HepG2 (cell line): ENCODE measurements around the gene PLA2G4D. TPM values are rescaled to one million over a fixed set of nuclear protein-coding genes. Genes with fewer than 3 reads are reported as not detected.
A peak's percentile ranks its signal among the peaks of the same experiment; 100 is the strongest.

ENCODE experiments used
- ARNT ChIP-seq: fragments of 450-650 bp; IDR thresholded peaks from 2 replicates; pipeline ENCODE4 v1.6.1; 2017
- FOXA3 ChIP-seq: IDR thresholded peaks from 2 replicates; pipeline ENCODE4 v1.6.1; 2016; ENCODE audit warnings: missing genetic modification reagents, missing compliant biosample characterization
- GMEB1 ChIP-seq: sonication (generic); formaldehyde crosslinking; IDR thresholded peaks from 2 replicates; pipeline ENCODE4 v1.5.1; 2020; ENCODE audit warnings: missing genetic modification reagents, mild to moderate bottlenecking, borderline replicate concordance
- KAT7 ChIP-seq: IDR thresholded peaks from 2 replicates; pipeline ENCODE4 v1.6.1; 2018; ENCODE audit warnings: borderline replicate concordance, missing compliant biosample characterization
- NFYC ChIP-seq: IDR thresholded peaks from 2 replicates; pipeline ENCODE4 v1.6.1; 2016; ENCODE audit warnings: missing genetic modification reagents, missing compliant biosample characterization
- RARA ChIP-seq: IDR thresholded peaks from 2 replicates; pipeline ENCODE4 v1.6.1; 2016; ENCODE audit warnings: missing genetic modification reagents, missing compliant biosample characterization
- RARG ChIP-seq: sonication (generic); formaldehyde crosslinking; IDR thresholded peaks from 2 replicates; pipeline ENCODE4 v1.4.0; 2020; ENCODE audit warnings: low read depth, mild to moderate bottlenecking, missing genetic modification reagents
- RBAK ChIP-seq: sonication (generic); formaldehyde crosslinking; IDR thresholded peaks from 2 replicates; pipeline ENCODE4 v1.5.1; 2020; ENCODE audit warnings: mild to moderate bottlenecking, missing genetic modification reagents
- TARDBP ChIP-seq: sonication (generic); formaldehyde crosslinking; IDR thresholded peaks from 2 replicates; pipeline ENCODE4 v1.8.0; 2022; ENCODE audit warnings: mild to moderate bottlenecking, missing genetic modification reagents
- TBX3 ChIP-seq: fragments of 450-650 bp; IDR thresholded peaks from 2 replicates; pipeline ENCODE4 v1.6.1; 2017; ENCODE audit warnings: antibody characterized with exemption, mild to moderate bottlenecking, inconsistent platforms, borderline replicate concordance
- TEAD3 ChIP-seq: optimal IDR thresholded peaks from 2 replicates; pipeline ENCODE3; 2016; ENCODE audit warnings: borderline replicate concordance
- THAP11 ChIP-seq: IDR thresholded peaks from 2 replicates; pipeline ENCODE4 v1.6.1; 2016; ENCODE audit warnings: missing biosample characterization, missing genetic modification reagents
- U2AF1 ChIP-seq: fragments of 200-400 bp; formaldehyde crosslinking; optimal IDR thresholded peaks from 2 replicates; pipeline ENCODE3; 2017; ENCODE audit warnings: mild to moderate bottlenecking, low read depth, low read length
- U2AF2 ChIP-seq: fragments of 200-400 bp; formaldehyde crosslinking; IDR thresholded peaks from 2 replicates; pipeline ENCODE4 v1.6.1; 2017; ENCODE audit warnings: low read depth, mild to moderate bottlenecking, low read length
- ZBTB21 ChIP-seq: sonication (generic); formaldehyde crosslinking; IDR thresholded peaks from 2 replicates; pipeline ENCODE4 v1.4.0; 2020; ENCODE audit warnings: missing genetic modification reagents
- ZBTB49 ChIP-seq: sonication (generic); formaldehyde crosslinking; IDR thresholded peaks from 2 replicates; pipeline ENCODE4 v1.4.0; 2020; ENCODE audit warnings: missing genetic modification reagents, borderline replicate concordance
- ZMAT5 ChIP-seq: sonication (generic); formaldehyde crosslinking; IDR thresholded peaks from 2 replicates; pipeline ENCODE4 v1.5.0; 2020; ENCODE audit warnings: mild to moderate bottlenecking, low read depth, missing genetic modification reagents, borderline replicate concordance
- ZNF160 ChIP-seq: sonication (generic); formaldehyde crosslinking; IDR thresholded peaks from 2 replicates; pipeline ENCODE4 v1.8.0; 2022; ENCODE audit warnings: mild to moderate bottlenecking, inconsistent platforms, missing genetic modification reagents
- ZNF232 ChIP-seq: sonication (generic); formaldehyde crosslinking; IDR thresholded peaks from 2 replicates; pipeline ENCODE4 v1.4.0; 2020; ENCODE audit warnings: missing genetic modification reagents, borderline replicate concordance
- ZNF33A ChIP-seq: sonication (generic); formaldehyde crosslinking; IDR thresholded peaks from 2 replicates; pipeline ENCODE4 v1.5.1; 2020; ENCODE audit warnings: missing genetic modification reagents, mild to moderate bottlenecking, moderate library complexity, borderline replicate concordance
- ZNF556 ChIP-seq: sonication (generic); formaldehyde crosslinking; IDR thresholded peaks from 2 replicates; pipeline ENCODE4 v1.4.0; 2020; ENCODE audit warnings: mild to moderate bottlenecking, missing genetic modification reagents, borderline replicate concordance
- ZNF570 ChIP-seq: sonication (generic); formaldehyde crosslinking; IDR thresholded peaks from 2 replicates; pipeline ENCODE4 v1.4.0; 2020; ENCODE audit warnings: mild to moderate bottlenecking, missing genetic modification reagents, borderline replicate concordance
- ZNF607 ChIP-seq: sonication (generic); formaldehyde crosslinking; IDR thresholded peaks from 2 replicates; pipeline ENCODE4 v1.5.1; 2020; ENCODE audit warnings: missing genetic modification reagents, mild to moderate bottlenecking, borderline replicate concordance
- ZNF614 ChIP-seq: IDR thresholded peaks from 2 replicates; pipeline ENCODE4 v1.6.1; 2018; ENCODE audit warnings: missing biosample characterization, missing genetic modification reagents, inconsistent platforms, borderline replicate concordance
- ZNF670 ChIP-seq: sonication (generic); formaldehyde crosslinking; IDR thresholded peaks from 2 replicates; pipeline ENCODE4 v1.8.0; 2022; ENCODE audit warnings: mild to moderate bottlenecking, missing genetic modification reagents, borderline replicate concordance
- ZNF691 ChIP-seq: sonication (generic); formaldehyde crosslinking; IDR thresholded peaks from 2 replicates; pipeline ENCODE4 v1.4.0; 2020; ENCODE audit warnings: missing genetic modification reagents, low read depth, mild to moderate bottlenecking, borderline replicate concordance
- ZNF75D ChIP-seq: sonication (generic); formaldehyde crosslinking; IDR thresholded peaks from 2 replicates; pipeline ENCODE4 v1.8.1; 2023; ENCODE audit warnings: missing genetic modification reagents, mild to moderate bottlenecking, borderline replicate concordance
- polyA plus RNA-seq, 8 experiments: library from polyadenylated mRNA; depleted of rRNA in 3 of 8; stranded (reverse) in 7 of 8; unstranded in 1 of 8; fragments of >200 nt; fragmentation: Illumina TruSeq in 4 of 8; extraction: Trizol in 4 of 8; gene quantifications; 2 replicates each; pipeline versions ENCODE4 v1.2.1 to v1.2.3, GENCODE V29; 2011 to 2016; ENCODE audit warnings: low read depth in 4 of 8, missing spikeins in 1 of 8, mixed read lengths in 1 of 8; ENCODE audit not compliant: insufficient read depth in 1 of 8
- total RNA-seq, 5 experiments: library from RNA; depleted of rRNA; stranded (reverse); fragments of >200 nt; fragmentation: Illumina TruSeq; extraction: Trizol; gene quantifications; 2 replicates each; pipeline ENCODE4 v1.2.3, GENCODE V29; 2016; ENCODE audit warnings: low read depth in 1 of 5

The PLA2G4D gene
- total and polyA plus RNA-seq, 2 of the 13 experiments (the other 11 are each of a cell fraction or from before 2014, with no cell fraction given): 0.04 to 0.21 TPM

GRCh38 chr15:42138968-42139386 is 44.6 kb upstream of the PLA2G4D start (continued):
- TF ChIP-seq ZNF614 (CRISPR knock-in tag): peak; percentile 100
- TF ChIP-seq ZNF33A: 0 out of 2 replicates have a peak, but pooled peaks have one; percentile 39
- TF ChIP-seq ZNF75D: no peak
- TF ChIP-seq U2AF1: no peak
- TF ChIP-seq TEAD3 (CRISPR knock-in tag): peak; percentile 85
- peak; percentile 68 for TF ChIP-seq THAP11 (CRISPR knock-in tag)
- TF ChIP-seq KAT7 (CRISPR knock-in tag): 0 out of 2 replicates have a peak, but pooled peaks have one; percentile 52
- peak; percentile 92 for TF ChIP-seq RARA (CRISPR knock-in tag)
- TF ChIP-seq ARNT: no peak
- TF ChIP-seq ZNF691: 0 out of 2 replicates have a peak, but pooled peaks have one; percentile 55
- no peak for TF ChIP-seq ZBTB49 (CRISPR knock-in tag)
- no peak for TF ChIP-seq RARG (CRISPR knock-in tag)
- TF ChIP-seq ZNF670 (CRISPR knock-in tag): 0 out of 2 replicates have a peak, but pooled peaks have one; percentile 22
- peak; percentile 32; the same call in 1 of the 2 replicates for TF ChIP-seq ZNF607
- no peak for TF ChIP-seq NFYC (CRISPR knock-in tag)
- TF ChIP-seq ZNF160 (CRISPR knock-in tag): peak; percentile 60; the same call in 1 of the 2 replicates
- peak; percentile 46; the same call in 1 of the 2 replicates for TF ChIP-seq GMEB1 (CRISPR knock-in tag)
- TF ChIP-seq ZNF570 (CRISPR knock-in tag): no peak
- TF ChIP-seq FOXA3 (CRISPR knock-in tag): peak; percentile 90
- TF ChIP-seq TBX3: peak; percentile 67
- no peak for TF ChIP-seq ZNF232 (CRISPR knock-in tag)
- peak; percentile 99 for TF ChIP-seq U2AF2
- no peak for TF ChIP-seq ZMAT5
- no peak; the same call in 1 of the 2 replicates for TF ChIP-seq ZBTB21
- peak; percentile 92 for TF ChIP-seq ZNF556 (CRISPR knock-in tag)
- peak; percentile 82 for TF ChIP-seq TARDBP
- TF ChIP-seq RBAK (CRISPR knock-in tag): 0 out of 2 replicates have a peak, but pooled peaks have one; percentile 46
